HG03135 (cell line): ENCODE results near the gene SORCS3.

Source experiments
- ATAC-seq: cut with Tn5 transposase; IDR thresholded peaks from one replicate; pipeline ENCODE4 v1.9.1; 2021; ENCODE audit warnings: mild to moderate bottlenecking, moderate library complexity; ENCODE audit not compliant: unreplicated experiment

SORCS3 gene

DNA sequence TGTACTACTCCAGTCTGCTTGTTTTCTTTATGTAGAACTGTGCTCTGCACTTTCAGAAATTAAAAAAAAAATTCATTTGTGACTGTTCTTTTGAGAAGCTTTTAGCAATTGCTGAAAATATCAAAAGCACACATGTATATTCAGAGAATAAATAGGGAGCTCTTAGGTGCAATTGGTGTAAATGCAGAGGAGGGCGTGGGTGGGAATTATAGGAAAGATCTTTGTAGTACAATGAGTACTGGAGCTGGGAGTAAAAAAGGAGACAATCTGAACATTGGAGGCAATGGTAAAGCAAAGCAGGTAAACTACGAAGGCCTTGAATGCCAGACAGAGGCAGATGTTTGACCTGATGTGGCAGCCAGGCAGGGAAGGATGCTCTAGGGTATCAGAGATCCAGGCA is 267.5 kb downstream of the SORCS3 start:
- no peak for ATAC-seq

GRCh38 chr10:104910712-104911111 is 269.6 kb downstream of the SORCS3 start:
- ATAC-seq: no peak

DNA sequence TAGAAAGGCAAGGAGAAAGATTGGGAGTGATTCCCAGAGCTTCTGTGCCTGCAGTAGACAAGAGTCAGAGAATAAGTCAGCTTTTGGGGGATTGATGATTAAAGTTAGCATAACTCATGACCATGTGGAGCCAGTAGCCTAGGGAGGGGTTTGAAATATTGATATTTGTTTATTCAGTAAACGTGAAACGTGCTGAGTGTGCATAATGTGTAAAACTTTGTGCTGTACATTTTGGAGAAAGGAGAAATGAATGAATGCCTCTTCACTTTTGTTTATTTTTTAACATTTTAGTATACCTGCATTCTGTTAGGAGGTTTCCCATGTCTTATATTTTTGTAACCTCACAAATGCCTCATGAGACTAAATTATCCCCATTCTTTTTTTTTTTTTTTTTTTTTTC is 272.3 kb downstream of the SORCS3 start:
- ATAC-seq: no peak

DNA sequence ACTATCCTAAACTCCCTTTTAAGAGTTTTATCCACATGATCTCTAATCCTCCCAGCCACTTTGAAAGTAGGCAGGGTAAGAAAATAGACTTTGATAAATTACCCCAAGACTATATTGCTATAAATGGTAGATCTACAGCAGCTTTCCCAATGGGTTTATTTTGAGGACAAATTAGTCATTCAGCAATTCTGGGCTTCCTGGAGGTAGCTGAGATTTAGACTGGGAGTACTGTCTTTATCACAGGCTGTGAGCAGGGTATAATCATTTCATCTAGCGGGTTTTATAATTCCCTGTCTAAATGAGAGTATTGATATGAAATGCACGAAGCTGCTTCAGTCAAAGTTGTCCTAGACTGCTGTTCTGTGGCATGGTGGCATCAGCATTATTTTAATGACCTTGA is 279.4 kb downstream of the SORCS3 start:
- no peak for ATAC-seq

DNA sequence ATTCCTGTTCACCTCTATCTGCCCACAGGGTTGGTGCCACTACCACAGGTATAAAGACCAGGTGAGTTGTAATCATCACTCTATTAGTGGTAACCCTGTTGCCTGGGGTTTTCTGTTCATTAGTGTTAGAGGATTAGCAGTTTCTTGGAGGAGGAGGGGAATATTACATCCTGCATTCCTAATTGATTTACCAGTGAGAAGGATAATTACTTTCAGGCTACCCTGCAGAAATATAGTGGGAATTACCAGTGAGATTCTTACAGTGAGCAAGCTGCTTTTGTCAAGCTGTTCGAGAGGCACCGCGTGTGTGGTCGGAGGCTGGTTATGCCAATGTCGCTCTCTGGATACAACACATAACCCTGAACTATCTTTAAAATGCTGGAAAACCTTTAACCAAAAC is 280.7 kb downstream of the SORCS3 start:
- no peak for ATAC-seq

DNA sequence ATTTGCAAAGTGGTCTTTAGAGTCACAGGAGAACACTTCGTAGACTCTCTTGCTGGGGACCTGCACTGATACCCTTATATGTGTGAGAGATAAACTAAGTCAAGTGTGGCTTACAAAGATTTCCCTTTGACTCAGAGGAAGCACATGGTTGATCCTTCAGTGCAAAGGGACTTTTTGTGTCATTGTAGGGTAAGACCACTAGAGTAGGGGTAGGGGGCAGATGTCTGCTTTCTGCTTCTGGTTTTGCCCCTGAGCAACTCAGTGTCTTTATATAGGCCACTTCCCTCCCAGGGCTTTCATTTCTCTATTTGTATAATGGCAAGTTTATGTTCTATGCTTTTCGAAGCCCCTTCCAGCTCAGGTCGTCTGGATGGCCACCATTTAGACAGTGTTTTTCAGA is 281.7 kb downstream of the SORCS3 start:
- no peak for ATAC-seq

DNA sequence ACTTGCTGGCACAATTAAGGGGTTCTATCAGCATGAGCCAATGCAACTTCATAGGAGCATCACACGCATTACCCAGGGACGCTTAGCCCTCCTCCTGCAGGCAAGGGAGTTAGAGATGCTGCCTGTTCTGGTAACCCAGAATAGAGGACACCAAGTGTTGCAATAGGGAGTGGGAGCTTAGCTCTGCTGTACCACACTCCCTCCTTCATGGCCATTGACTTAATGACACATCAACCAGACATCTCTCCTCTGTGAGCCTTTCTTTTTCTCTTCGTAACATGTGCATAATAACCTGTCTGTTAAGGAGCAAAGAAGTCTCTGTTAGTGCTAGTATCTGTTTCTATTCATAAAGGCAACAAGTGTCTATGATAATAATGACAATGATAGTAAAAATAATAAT is 282.4 kb downstream of the SORCS3 start:
- ATAC-seq: no peak

DNA sequence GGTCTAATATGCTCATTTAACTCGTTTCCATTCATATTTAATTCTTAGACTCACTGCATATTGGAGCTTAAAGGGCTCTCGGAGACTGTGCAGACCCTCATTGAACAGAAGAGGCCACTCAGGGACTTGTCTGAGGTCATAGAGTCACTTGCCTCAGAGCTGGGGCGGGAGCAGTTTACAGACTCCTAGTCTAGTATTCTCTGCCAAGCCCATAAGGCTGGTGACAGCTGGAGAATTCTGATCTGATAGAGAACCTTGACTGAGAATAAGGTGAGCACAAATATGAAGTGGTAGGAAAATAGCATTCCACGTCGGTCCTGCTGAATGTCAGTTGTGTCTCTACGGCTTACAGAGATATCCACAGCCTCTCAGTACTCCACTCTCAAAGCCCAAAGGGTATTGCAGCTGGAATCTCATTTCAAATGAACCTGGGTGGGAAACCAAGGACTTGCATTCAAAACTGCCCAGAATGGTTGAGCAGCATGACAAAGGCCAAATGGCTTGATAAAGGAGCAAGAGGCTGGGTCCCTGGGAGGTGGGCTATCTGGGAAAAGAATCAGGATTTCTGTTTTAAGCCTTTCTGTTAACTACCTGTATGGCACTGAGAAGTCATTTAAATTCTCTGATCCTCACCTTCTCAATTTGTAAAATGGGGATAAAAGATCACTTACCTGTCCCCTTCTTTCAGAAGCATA is 283.2 kb downstream of the SORCS3 start:
- no peak for ATAC-seq

DNA sequence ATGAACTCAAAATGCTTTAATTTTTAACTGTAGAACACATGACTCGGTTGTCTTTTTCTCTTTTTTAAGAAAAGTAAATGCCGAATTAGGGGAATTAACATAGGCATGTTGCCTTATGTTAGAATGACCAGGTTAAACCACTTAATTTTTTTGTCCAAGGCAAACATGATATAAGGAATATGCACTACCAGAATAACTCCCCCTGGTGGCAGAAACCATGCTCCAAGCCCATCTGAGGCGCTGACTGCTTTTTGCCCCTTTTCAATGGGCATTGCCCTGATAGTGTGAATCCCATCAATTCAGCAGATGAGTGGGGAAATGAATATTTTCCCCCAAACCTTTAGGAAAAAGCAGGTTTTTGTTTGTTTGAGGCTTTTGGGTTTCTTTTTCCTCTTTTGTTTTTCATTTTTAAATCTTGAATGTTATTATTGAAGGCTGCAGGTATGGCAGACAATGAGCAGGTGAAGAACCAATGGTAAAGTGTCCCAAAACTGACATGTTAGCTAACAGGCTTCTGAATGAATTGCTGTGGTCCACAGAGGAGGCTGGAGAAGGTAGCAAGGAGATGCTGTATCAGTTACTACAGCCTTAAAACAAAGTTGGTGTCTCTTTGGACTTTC is 284.3 kb downstream of the SORCS3 start:
- ATAC-seq: no peak

- ATAC-seq: no peak
Measured at GRCh38 chr10:104928734-104929133, 287.6 kb downstream of the SORCS3 start.

DNA sequence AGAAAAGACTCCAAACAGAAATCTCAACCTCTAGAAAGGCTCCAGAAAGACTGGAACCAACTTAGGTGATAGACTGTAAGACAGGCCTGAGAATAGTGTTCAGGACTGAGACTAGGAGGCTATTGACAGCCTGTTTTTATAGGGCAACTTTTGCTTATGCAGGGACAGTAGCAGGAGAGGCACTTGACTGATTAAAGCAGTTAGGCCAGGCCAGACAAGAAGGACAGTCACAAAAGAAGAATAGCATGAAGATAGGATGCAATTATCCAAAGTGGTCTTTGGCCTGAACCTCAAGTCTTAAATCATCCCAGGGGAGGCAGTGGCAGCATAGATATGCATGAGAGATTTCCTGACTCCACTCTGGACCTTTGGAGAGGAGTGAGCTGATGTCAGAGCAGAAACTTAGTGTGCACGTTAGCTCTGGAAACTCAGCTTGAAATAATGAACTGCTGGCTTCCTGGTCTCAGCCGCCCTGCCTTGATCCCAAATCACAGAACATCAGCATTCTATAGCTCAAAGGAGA is 290.6 kb downstream of the SORCS3 start:
- ATAC-seq: no peak

- ATAC-seq: no peak
Measured at GRCh38 chr10:104935656-104936055, 294.6 kb downstream of the SORCS3 start.

DNA sequence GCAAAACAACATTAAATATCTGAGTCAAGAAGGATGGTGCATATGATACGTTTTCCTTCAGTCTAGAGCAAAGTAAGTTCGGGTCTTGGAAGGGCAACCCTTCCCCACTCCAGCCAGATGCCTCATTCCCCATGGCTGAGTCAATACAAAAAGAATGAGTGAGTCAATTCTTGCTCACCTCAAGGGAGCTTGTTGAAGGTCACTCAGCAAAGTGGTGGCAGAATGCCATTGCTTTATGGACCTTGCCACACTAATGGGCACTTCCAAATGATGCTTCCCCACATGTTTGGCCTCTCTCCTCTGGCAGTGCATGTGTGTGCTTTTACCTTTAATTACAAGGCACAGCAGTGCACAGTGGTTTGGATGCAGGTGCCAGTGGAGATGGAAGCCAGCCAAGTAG is 296.5 kb downstream of the SORCS3 start:
- ATAC-seq: no peak

DNA sequence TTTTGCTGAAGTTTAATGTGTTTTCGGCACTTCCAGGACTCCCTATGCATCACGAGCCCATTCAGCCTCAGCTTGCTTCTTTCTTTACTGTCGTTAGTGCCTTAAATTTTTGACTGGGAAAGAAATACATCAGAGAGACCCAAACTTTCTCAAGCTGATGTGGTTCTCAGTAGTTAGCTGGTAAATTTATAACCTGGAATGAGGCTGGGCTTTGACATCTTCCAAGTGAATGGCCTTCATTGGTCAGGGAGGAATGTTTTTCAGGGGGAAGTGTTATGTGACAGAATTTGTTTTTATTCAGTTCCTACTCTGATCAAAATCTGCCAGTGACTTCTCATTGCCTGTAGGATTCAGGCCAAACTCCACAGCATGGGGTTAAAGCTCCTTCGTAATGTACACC is 296.9 kb downstream of the SORCS3 start:
- ATAC-seq: no peak

- ATAC-seq: no peak
Measured at GRCh38 chr10:104941662-104942061, 300.6 kb downstream of the SORCS3 start.

DNA sequence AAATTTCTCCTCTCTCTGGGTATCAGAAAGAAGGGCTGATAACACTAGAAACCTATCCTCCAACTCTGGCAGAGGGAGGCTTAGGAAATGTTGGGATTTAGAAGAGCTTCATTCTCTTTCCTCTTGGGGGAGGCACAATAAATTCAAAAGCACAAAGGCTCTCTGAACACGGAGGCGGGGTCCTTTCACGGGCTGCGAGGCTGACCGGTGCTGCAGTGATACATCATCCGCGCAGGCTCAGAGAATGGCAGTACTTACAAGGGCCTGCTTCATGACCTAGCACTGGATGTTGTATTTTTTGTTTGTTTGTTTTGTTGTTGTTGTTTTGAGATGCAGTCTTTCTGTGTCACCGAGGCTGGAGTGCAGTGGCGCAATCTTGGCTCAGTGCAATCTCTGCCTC is 306.2 kb downstream of the SORCS3 start:
- ATAC-seq: no peak

DNA sequence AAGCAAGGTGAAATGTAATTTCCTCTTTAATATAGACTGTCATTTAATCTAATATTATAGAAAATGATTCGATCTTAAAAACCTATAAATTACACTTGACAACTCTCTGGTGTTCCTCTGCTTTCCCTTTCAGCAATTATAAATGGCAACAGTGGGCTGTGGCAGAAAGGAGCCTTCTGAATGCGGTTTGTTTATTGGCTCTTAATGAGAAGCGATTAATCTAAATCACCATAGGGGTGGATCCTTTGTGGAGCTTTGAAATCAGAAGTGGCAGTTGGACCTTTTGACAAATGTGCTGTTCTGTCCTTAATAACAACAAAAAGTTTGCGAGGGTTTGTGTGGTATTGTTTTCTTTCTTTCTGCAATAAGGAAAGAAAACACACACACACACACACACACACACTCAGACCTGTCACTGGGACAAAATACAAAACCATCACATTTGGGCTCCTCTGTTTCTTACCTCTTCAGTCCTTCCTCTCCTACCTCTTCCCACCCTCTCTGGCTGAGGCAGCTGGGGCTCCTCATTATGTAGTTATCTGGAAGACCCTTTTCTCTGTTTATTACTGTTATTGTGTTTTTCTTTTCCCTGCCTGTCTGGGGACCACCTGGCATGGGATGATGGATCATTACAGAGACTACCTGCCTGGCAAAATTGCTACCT is 316.2 kb downstream of the SORCS3 start:
- ATAC-seq: no peak

GRCh38 chr10:104966563-104967297 is 325.6 kb downstream of the SORCS3 start:
- no peak for ATAC-seq

DNA sequence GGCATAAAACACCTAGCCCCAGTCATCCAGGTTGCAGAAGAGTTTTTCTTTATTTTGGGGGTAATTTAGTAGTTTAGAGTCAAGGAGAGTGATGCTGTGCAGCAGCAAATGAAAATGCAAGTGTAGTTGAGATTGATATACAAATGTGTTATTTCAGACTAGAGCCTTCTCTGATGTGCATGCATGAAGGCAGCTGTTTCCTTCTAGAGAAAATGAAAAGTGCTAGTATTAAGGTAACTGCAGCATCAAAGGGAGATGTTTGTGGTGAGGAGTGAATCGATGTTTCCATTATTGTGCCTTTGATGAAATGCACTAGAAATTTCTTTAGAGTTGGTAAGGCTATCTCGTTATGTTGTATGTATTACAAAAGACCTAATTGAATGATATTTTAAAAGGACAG is 339.3 kb downstream of the SORCS3 start:
- no peak for ATAC-seq

- ATAC-seq: no peak
Measured at GRCh38 chr10:104981995-104982394, 340.9 kb downstream of the SORCS3 start.

- no peak for ATAC-seq
Measured at GRCh38 chr10:104988686-104989085, 347.6 kb downstream of the SORCS3 start.
